DND-41 (cell line): ENCODE measurements around the gene SORBS1.

Experiments
- CTCF ChIP-seq: IDR thresholded peaks from 2 replicates; pipeline ENCODE4 v1.5.1; 2012; ENCODE audit warnings: borderline replicate concordance, low read length, moderate library complexity, mild to moderate bottlenecking; ENCODE audit not compliant: poor library complexity, severe bottlenecking; ENCODE audit errors: extremely low read depth
- EZH2 ChIP-seq: IDR thresholded peaks from 3 replicates; pipeline ENCODE4 v1.6.1; 2012; ENCODE audit warnings: borderline replicate concordance, low read depth, mild to moderate bottlenecking, moderate library complexity, low read length, inconsistent platforms; ENCODE audit not compliant: severe bottlenecking

GRCh38 chr10:95282107-95282506 is 279.1 kb downstream of the SORBS1 start:
- TF ChIP-seq CTCF (no peak), EZH2 (no peak)
